ENCODE data around the gene EVL. TPM values are rescaled to one million over a fixed set of nuclear protein-coding genes. Genes with fewer than 3 reads are reported as not detected.

EVL gene
- total and polyA plus RNA-seq, 8 donors = 23.0 to 68.4 (median 41.3) TPM

DNA sequence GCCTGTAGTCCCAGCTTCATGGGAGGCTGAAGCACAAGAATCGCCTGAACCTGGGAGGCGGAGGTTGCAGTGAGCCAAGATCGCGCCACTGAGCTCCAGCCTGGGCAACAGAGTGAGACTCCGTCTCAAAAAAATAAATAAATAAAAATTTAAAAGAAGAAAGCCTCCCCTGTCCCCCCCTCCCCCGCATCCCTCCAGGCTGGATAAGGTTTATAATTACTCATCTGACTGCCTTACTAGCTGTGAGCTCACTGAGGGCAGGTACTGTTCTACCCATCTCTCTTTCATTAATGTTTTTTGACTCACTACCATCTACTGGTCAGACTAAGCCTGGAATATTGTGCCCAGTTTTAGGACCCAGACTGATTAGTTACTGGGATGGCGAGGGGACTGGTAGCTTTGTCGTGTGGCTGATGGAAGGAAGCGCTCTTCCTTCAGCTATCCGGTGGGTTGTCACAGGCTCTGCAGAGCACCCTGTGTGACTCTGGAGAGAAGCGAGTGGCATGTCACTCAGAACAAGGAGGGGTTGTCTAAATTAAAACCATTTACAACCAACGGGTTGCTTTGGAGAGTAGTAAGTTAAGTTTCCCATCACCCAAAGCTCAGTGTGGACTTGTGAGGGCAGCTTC, 16.9 kb downstream of the EVL start:
- H3K4me3 ChIP-seq = no peak overlapping the region
- no peaks in the 10 kb centered on the region for H3K36me3 ChIP-seq
- no peak for FAIRE-seq
- H3K27ac ChIP-seq = no peak overlapping the region
- 92 to 94% methylated on average over 12 of the region's 12 CpGs for WGBS, 2 donors
- no peak for ATAC-seq
- no peaks in the 10 kb centered on the region for H3K9me3 ChIP-seq
- intact Hi-C loops (cut with DNase I) = no loop called here
- H3K27me3 ChIP-seq = no peaks in the 10 kb centered on the region
- no peak for DNase-seq
- H3K4me1 ChIP-seq = no peaks in the 10 kb centered on the region
- TF ChIP-seq, protein P1, sequence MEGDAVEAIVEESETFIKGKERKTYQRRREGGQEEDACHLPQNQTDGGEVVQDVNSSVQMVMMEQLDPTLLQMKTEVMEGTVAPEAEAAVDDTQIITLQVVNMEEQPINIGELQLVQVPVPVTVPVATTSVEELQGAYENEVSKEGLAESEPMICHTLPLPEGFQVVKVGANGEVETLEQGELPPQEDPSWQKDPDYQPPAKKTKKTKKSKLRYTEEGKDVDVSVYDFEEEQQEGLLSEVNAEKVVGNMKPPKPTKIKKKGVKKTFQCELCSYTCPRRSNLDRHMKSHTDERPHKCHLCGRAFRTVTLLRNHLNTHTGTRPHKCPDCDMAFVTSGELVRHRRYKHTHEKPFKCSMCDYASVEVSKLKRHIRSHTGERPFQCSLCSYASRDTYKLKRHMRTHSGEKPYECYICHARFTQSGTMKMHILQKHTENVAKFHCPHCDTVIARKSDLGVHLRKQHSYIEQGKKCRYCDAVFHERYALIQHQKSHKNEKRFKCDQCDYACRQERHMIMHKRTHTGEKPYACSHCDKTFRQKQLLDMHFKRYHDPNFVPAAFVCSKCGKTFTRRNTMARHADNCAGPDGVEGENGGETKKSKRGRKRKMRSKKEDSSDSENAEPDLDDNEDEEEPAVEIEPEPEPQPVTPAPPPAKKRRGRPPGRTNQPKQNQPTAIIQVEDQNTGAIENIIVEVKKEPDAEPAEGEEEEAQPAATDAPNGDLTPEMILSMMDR (IDR thresholded peaks at IDR 0.05) = no peak

DNA sequence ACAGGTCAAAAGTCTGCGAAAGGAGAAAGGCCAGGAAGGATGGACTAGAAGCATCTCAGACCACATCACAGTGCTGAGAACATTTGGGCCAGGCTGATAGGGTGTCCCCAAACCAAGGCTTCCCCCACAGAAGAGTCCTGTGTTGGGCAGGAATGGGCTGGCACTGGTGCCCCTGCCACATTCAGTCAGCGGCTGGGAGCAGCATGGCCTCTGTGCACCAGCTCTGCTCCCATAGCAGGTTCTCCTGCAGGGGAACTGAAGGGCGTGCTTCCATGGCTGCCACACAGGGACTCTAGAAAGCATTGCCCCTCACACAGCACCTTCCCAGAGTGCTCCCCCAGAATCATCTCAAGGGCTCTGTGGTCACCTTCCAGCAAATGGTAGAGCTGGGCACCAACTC, 17.5 kb downstream of the EVL start:
- no peak for ATAC-seq
- FAIRE-seq = no peak
- no peaks in the 10 kb centered on the region for H3K9me3 ChIP-seq
- no peak overlapping the region for H3K27ac ChIP-seq
- H3K36me3 ChIP-seq = no peaks in the 10 kb centered on the region
- no peak for DNase-seq
- intact Hi-C loops (cut with DNase I) = no loop called here
- WGBS, 2 donors = 94 to 96% methylated on average over 3 of the region's 3 CpGs
- TF ChIP-seq, protein P1 (IDR thresholded peaks at IDR 0.05) = no peak
- no peaks in the 10 kb centered on the region for H3K4me1 ChIP-seq
- no peaks in the 10 kb centered on the region for H3K27me3 ChIP-seq
- H3K4me3 ChIP-seq = no peak overlapping the region

DNA sequence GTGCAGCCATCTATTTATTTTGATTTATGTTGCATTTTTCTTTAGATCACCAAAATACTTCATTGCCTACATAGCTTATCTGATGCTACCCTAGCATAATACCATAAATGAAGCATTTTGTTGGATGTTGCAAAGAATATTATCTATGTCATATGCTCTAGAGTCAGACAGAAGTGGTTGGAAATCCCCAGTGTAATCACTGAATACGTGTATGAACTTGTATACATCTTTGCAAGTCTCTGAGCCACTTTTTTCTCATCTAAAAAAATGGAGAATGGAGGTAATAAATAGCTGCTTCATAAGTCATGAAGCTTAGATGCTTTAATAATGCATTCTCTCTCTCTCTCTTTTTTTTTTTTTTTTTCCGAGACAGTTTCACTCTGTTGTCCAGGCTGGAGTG, 18.5 kb downstream of the EVL start:
- intact Hi-C loops (cut with DNase I) = no loop called here
- no peak for DNase-seq
- WGBS, 2 donors = 81 to 83% methylated on average over 2 of the region's 2 CpGs
- TF ChIP-seq, protein P1 (IDR thresholded peaks at IDR 0.05) = no peak
- Histone ChIP-seq H3K4me1 (no peaks in the 10 kb centered on the region), H3K27ac (no peak overlapping the region), H3K4me3 (no peak overlapping the region), H3K27me3 (no peaks in the 10 kb centered on the region), H3K36me3 (no peaks in the 10 kb centered on the region), H3K9me3 (no peaks in the 10 kb centered on the region)
- FAIRE-seq = no peak
- ATAC-seq = no peak

DNA sequence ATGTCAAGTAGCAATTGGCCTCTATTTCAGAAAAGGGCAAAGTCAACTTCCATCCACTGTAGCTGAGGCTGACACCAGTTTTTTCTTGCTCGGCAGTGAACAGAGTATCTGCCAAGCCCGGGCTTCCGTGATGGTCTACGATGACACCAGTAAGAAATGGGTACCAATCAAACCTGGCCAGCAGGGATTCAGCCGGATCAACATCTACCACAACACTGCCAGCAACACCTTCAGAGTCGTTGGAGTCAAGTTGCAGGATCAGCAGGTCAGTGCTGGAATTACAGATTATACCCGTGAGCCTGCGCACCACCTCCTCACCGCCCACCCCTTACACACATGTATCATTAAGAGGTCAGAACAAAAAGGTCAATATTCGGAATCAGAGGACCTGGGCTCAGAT, 19.4 kb downstream of the EVL start:
- WGBS, 2 donors = 92 to 96% methylated on average over 10 of the region's 10 CpGs
- Histone ChIP-seq H3K4me3 (no peak overlapping the region), H3K36me3 (no peaks in the 10 kb centered on the region), H3K9me3 (no peaks in the 10 kb centered on the region), H3K27me3 (no peaks in the 10 kb centered on the region), H3K27ac (no peak overlapping the region), H3K4me1 (no peaks in the 10 kb centered on the region)
- DNase-seq = no peak
- no peak for FAIRE-seq
- intact Hi-C loops (cut with DNase I) = no loop called here
- TF ChIP-seq, protein P1 (IDR thresholded peaks at IDR 0.05) = no peak
- no peak for ATAC-seq

DNA sequence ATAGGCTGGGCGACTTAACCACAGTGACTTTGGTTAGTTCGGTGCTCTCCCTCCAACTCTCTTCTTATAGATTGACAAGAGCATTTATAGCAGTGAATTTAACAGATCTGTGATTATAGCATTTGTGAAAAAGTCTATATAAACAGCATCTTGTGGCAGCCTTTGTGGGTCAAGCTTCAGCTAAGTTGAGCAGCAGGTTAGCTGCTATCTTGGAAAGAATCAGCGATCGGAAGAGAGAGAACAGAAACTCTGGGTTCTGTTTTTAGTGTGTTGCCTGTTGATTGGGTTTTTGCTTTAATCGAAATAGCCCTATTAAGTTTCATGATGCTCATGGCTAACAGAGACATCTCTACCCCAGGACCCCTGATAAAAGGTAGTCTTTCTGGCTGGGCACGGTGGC, 20.2 kb downstream of the EVL start:
- intact Hi-C loops (cut with DNase I) = no loop called here
- no peaks in the 10 kb centered on the region for H3K36me3 ChIP-seq
- DNase-seq = no peak
- H3K4me1 ChIP-seq = no peaks in the 10 kb centered on the region
- no peaks in the 10 kb centered on the region for H3K27me3 ChIP-seq
- no peak for FAIRE-seq
- ATAC-seq = no peak
- no peak overlapping the region for H3K4me3 ChIP-seq
- no peak overlapping the region for H3K27ac ChIP-seq
- no peaks in the 10 kb centered on the region for H3K9me3 ChIP-seq
- WGBS, 2 donors = 92 to 96% methylated on average over 6 of the region's 6 CpGs
- TF ChIP-seq, protein P1 (IDR thresholded peaks at IDR 0.05) = no peak
